Upper lobe of left lung (tissue), 6 donors: ENCODE results near the gene CACNA2D4. TPM values are rescaled to one million over a fixed set of nuclear protein-coding genes. Genes with fewer than 3 reads are reported as not detected.
"Not testable (repeated sequence)": the region's sequence is repeated elsewhere in the genome, so short reads cannot be mapped to it uniquely, and the experiment has no call there.

Experiments used
- ATAC-seq, 2 donors: fragments of 200-7000 bp; cut with Tn5 transposase; one replicate each; pipeline ENCODE4 v1.9.1; 2022; ENCODE audit warnings: mild to moderate bottlenecking in 2 of 2, moderate library complexity in 2 of 2; ENCODE audit not compliant: low FRiP score in 2 of 2
- DNase-seq, 2 donors: peaks; one replicate each; pipeline ENCODE4 v3.0.0-alpha.2; 2019 to 2020
- H3K27ac ChIP-seq, 4 donors: fragments of 200-600 bp; sonication (generic); one replicate each; pipeline ENCODE4 v1.5.1; 2016 to 2019
- H3K27me3 ChIP-seq, 4 donors: fragments of 200-600 bp; sonication (generic); one replicate each; pipeline ENCODE4 v1.5.1; 2017 to 2019
- H3K36me3 ChIP-seq, 4 donors: fragments of 200-600 bp; sonication (generic); one replicate each; pipeline ENCODE4 v1.5.1; 2016 to 2019
- H3K4me1 ChIP-seq, 4 donors: fragments of 200-600 bp; sonication (generic); one replicate each; pipeline ENCODE4 v1.5.1; 2018 to 2019
- H3K4me3 ChIP-seq, 4 donors: fragments of 200-600 bp; sonication (generic); one replicate each; pipeline ENCODE4 v1.5.1; 2017 to 2019; ENCODE audit warnings: mild to moderate bottlenecking in 2 of 4, moderate library complexity in 1 of 4
- H3K9me3 ChIP-seq, 4 donors: fragments of 200-600 bp; sonication (generic); one replicate each; pipeline ENCODE4 v1.5.1; 2018 to 2019
- CTCF ChIP-seq, 6 experiments: fragments of 450-650 bp in 4 of 6; fragments of 200-600 bp in 2 of 6; sonication (generic) in 2 of 6; IDR thresholded peaks; one replicate each; pipeline ENCODE4 v1.5.1; 2016 to 2019; ENCODE audit warnings: antibody characterized with exemption in 6 of 6
- EP300 ChIP-seq, 4 donors: sonication (generic); formaldehyde crosslinking; IDR thresholded peaks; one replicate each; pipeline ENCODE4 v1.5.1; 2017; ENCODE audit warnings: antibody characterized with exemption in 4 of 4, control low read depth in 2 of 4
- POLR2A ChIP-seq, 4 donors: fragments of 450-650 bp; IDR thresholded peaks; one replicate each; pipeline ENCODE4 v1.5.1; 2016 to 2017; ENCODE audit warnings: antibody characterized with exemption in 4 of 4, mild to moderate bottlenecking in 2 of 4
- POLR2AphosphoS5 ChIP-seq, 2 donors: sonication (generic); formaldehyde crosslinking; IDR thresholded peaks; one replicate each; pipeline ENCODE4 v1.5.1; 2017; ENCODE audit warnings: antibody characterized with exemption in 2 of 2
- WGBS, 2 donors: methylation state at CpG; one replicate each; pipeline ENCODE4 v1.1.5; 2017 to 2018; 5-methylcytosine and 5-hydroxymethylcytosine counted together
- total RNA-seq, 6 donors: library from RNA; depleted of rRNA in 4 of 6; stranded (reverse); fragments of >200 nt in 4 of 6; gene quantifications; one replicate each; pipeline versions ENCODE4 v1.1.0 to v1.2.1, GENCODE V29; 2016 to 2021
- donor health status: DM: no; HTN: no; CAD: no; lungs with moderate emphysema.
- donor health status: DM: no; HTN: yes; CAD: no; lungs with severe emphysema.

The CACNA2D4 gene
- total RNA-seq, 6 donors from 2014 or later, result 3.3 to 8.4 (median 7.0) TPM

GRCh38 chr12:1956716-1957115 lies 38.3 kb upstream of the CACNA2D4 start:
- DNase-seq, result no peak
- peaks cover 10 to 49% (median 20%) of the 10 kb centered on the region in 4 donors for H3K36me3 ChIP-seq
- no peak overlapping the region for H3K27ac ChIP-seq
- WGBS, 2 donors, result 98 to 99% methylated on average over 3 of the region's 3 CpGs
- no peaks in the 10 kb centered on the region for H3K4me1 ChIP-seq
- no peaks in the 10 kb centered on the region for H3K27me3 ChIP-seq
- ATAC-seq, result no peak
- H3K4me3 ChIP-seq, result no peak overlapping the region
- H3K9me3 ChIP-seq, result no peaks in the 10 kb centered on the region
- TF ChIP-seq POLR2A (IDR thresholded peaks at IDR 0.05) (no peak), CTCF (IDR thresholded peaks at IDR 0.05) (no peak), POLR2AphosphoS5 (IDR thresholded peaks at IDR 0.05) (no peak)

- Histone ChIP-seq H3K27me3 (no peaks in the 10 kb centered on the region), H3K4me1 (no peaks in the 10 kb centered on the region), H3K36me3 (peaks cover 19 to 90% (median 47%) of the 10 kb centered on the region in 4 donors), H3K27ac (peak overlapping the region in 2 of 4 donors; percentile 16 to 45), H3K9me3 (no peaks in the 10 kb centered on the region), H3K4me3 (no peak overlapping the region)
- 76 to 89% methylated on average over 15 of the region's 15 CpGs for WGBS, 2 donors
- ATAC-seq (peak; percentile 67 to 70), DNase-seq (peak in 1 of 2 donors; percentile 65)
- TF ChIP-seq CTCF (IDR thresholded peaks at IDR 0.05) (no peak), POLR2A (IDR thresholded peaks at IDR 0.05) (no peak), EP300 (IDR thresholded peaks at IDR 0.05) (no peak), POLR2AphosphoS5 (IDR thresholded peaks at IDR 0.05) (no peak)
Measured at GRCh38 chr12:1949771-1950470, 31.5 kb upstream of the CACNA2D4 start.

GRCh38 chr12:1948883-1949282 lies 30.4 kb upstream of the CACNA2D4 start:
- no peaks in the 10 kb centered on the region for H3K9me3 ChIP-seq
- DNase-seq, result no peak
- H3K27me3 ChIP-seq, result no peaks in the 10 kb centered on the region
- WGBS, 2 donors, result 95% methylated on average over 11 of the region's 11 CpGs
- H3K36me3 ChIP-seq, result peaks cover 19 to 82% (median 47%) of the 10 kb centered on the region in 4 donors
- ATAC-seq, result no peak
- H3K4me3 ChIP-seq, result no peak overlapping the region
- TF ChIP-seq POLR2AphosphoS5 (IDR thresholded peaks at IDR 0.05) (no peak), EP300 (IDR thresholded peaks at IDR 0.05) (no peak)
- no peaks in the 10 kb centered on the region for H3K4me1 ChIP-seq
- no peak overlapping the region for H3K27ac ChIP-seq

GRCh38 chr12:1947081-1947480 lies 28.6 kb upstream of the CACNA2D4 start:
- TF ChIP-seq POLR2A (IDR thresholded peaks at IDR 0.05) (no peak), EP300 (IDR thresholded peaks at IDR 0.05) (no peak), POLR2AphosphoS5 (IDR thresholded peaks at IDR 0.05) (no peak), CTCF (IDR thresholded peaks at IDR 0.05) (no peak)
- DNase-seq (no peak), ATAC-seq (no peak)
- no peaks in the 10 kb centered on the region for H3K9me3 ChIP-seq
- H3K4me1 ChIP-seq, result no peaks in the 10 kb centered on the region
- H3K4me3 ChIP-seq, result no peak overlapping the region
- no peak overlapping the region for H3K27ac ChIP-seq
- 38 to 93% methylated on average over 1 of the region's 1 CpG for WGBS, 2 donors
- no peaks in the 10 kb centered on the region for H3K27me3 ChIP-seq
- peaks cover 12 to 66% (median 37%) of the 10 kb centered on the region in 4 donors for H3K36me3 ChIP-seq

GRCh38 chr12:1946296-1946695 lies 27.8 kb upstream of the CACNA2D4 start:
- no peaks in the 10 kb centered on the region for H3K9me3 ChIP-seq
- 89 to 95% methylated on average over 3 of the region's 3 CpGs for WGBS, 2 donors
- H3K4me3 ChIP-seq, result no peak overlapping the region
- peaks cover 9 to 64% (median 33%) of the 10 kb centered on the region in 4 donors for H3K36me3 ChIP-seq
- TF ChIP-seq POLR2AphosphoS5 (IDR thresholded peaks at IDR 0.05), result no peak
- no peak for ATAC-seq
- no peaks in the 10 kb centered on the region for H3K4me1 ChIP-seq
- H3K27me3 ChIP-seq, result no peaks in the 10 kb centered on the region
- no peak overlapping the region for H3K27ac ChIP-seq
- no peak for DNase-seq

- not testable (repeated sequence) for H3K27ac ChIP-seq, H3K27me3 ChIP-seq, ATAC-seq, H3K4me3 ChIP-seq, H3K9me3 ChIP-seq, DNase-seq, H3K4me1 ChIP-seq
- 95 to 96% methylated on average over 5 of the region's 5 CpGs for WGBS, 2 donors
- H3K36me3 ChIP-seq, result peaks cover 9 to 64% (median 36%) of the 10 kb centered on the region in 4 donors
Measured at GRCh38 chr12:1945502-1945901, 27.1 kb upstream of the CACNA2D4 start.
